IgD-negative memory B cell (primary cell): Measurements from ENCODE around the gene GTF3C6. TPM values are rescaled to one million over a fixed set of nuclear protein-coding genes. Genes with fewer than 3 reads are reported as not detected.
"Not testable (repeated sequence)": the region's sequence is repeated elsewhere in the genome, so short reads cannot be mapped to it uniquely, and the experiment has no call there.

ENCODE experiments used
- H3K27ac Mint-ChIP-seq, 3 donors: one replicate each; pipeline ENCODE4 v1.8.0; 2020 to 2022; ENCODE audit warnings: mild to moderate bottlenecking in 3 of 3, mixed read lengths in 3 of 3, moderate library complexity in 1 of 3
- H3K27me3 Mint-ChIP-seq: one replicate; pipeline ENCODE4 v1.8.0; 2021; ENCODE audit warnings: mixed read lengths
- H3K36me3 Mint-ChIP-seq: one replicate; pipeline ENCODE4 v1.8.0; 2020; ENCODE audit warnings: mild to moderate bottlenecking, mixed read lengths
- H3K4me1 Mint-ChIP-seq, 3 donors: one replicate each; pipeline ENCODE4 v1.8.0; 2020 to 2022; ENCODE audit warnings: mixed read lengths in 3 of 3, mild to moderate bottlenecking in 1 of 3
- H3K4me3 Mint-ChIP-seq, 4 donors: one replicate each; pipeline ENCODE4 v1.8.0; 2020 to 2022; ENCODE audit warnings: mild to moderate bottlenecking in 4 of 4, mixed read lengths in 4 of 4, moderate library complexity in 3 of 4
- H3K9me3 Mint-ChIP-seq, 3 donors: one replicate each; pipeline ENCODE4 v1.8.0; 2020 to 2021; ENCODE audit warnings: mixed read lengths in 3 of 3, mild to moderate bottlenecking in 1 of 3
- polyA plus RNA-seq: library from polyadenylated mRNA; unstranded; fragments of 300-500 nt; fragmentation: Illumina TruSeq; gene quantifications from one replicate; pipeline ENCODE4 v1.2.3, GENCODE V29; 2021

GTF3C6 gene
- polyA plus RNA-seq, 1 donor from 2014 or later = 97.4 TPM

GRCh38 chr6:111002350-111002749 is 43.8 kb downstream of the GTF3C6 start:
- Mint-ChIP-seq H3K27me3 (no peaks in the 10 kb centered on the region), H3K4me1 (peaks cover 0 to 4% (median 3%) of the 10 kb centered on the region in 3 donors), H3K36me3 (peaks cover 5% of the 10 kb centered on the region), H3K9me3 (no peaks in the 10 kb centered on the region), H3K27ac (no peak overlapping the region), H3K4me3 (no peak overlapping the region)

GRCh38 chr6:111011360-111012142 is 53.0 kb downstream of the GTF3C6 start:
- Mint-ChIP-seq H3K4me3 (no peak overlapping the region), H3K36me3 (peaks cover 2% of the 10 kb centered on the region), H3K27me3 (no peaks in the 10 kb centered on the region), H3K27ac (no peak overlapping the region), H3K4me1 (peaks cover 4 to 6% (median 5%) of the 10 kb centered on the region in 3 donors), H3K9me3 (no peaks in the 10 kb centered on the region)

DNA sequence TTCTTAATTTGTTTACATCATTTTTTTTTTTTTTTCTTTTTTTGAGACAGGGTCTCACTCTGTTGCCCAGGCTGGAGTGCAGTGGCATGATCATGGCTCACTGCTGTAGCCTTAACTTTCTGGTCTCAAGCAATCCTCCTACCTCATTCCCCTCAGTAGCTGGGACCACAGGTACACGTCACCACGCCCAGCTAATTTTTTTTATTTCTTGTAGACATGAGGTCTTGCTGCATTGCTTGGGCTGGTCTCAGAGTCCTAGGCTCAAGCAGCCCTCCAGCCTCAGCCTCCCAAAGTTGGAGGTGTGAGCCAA is 53.6 kb downstream of the GTF3C6 start:
- Mint-ChIP-seq H3K27me3 (no peaks in the 10 kb centered on the region), H3K4me3 (no peak overlapping the region), H3K9me3 (no peaks in the 10 kb centered on the region), H3K36me3 (peaks cover 2% of the 10 kb centered on the region), H3K27ac (no peak overlapping the region), H3K4me1 (peaks cover 4 to 6% (median 5%) of the 10 kb centered on the region in 3 donors)

GRCh38 chr6:111012520-111012919 is 54.0 kb downstream of the GTF3C6 start:
- H3K4me3 Mint-ChIP-seq, H3K36me3 Mint-ChIP-seq: not testable (repeated sequence)

DNA sequence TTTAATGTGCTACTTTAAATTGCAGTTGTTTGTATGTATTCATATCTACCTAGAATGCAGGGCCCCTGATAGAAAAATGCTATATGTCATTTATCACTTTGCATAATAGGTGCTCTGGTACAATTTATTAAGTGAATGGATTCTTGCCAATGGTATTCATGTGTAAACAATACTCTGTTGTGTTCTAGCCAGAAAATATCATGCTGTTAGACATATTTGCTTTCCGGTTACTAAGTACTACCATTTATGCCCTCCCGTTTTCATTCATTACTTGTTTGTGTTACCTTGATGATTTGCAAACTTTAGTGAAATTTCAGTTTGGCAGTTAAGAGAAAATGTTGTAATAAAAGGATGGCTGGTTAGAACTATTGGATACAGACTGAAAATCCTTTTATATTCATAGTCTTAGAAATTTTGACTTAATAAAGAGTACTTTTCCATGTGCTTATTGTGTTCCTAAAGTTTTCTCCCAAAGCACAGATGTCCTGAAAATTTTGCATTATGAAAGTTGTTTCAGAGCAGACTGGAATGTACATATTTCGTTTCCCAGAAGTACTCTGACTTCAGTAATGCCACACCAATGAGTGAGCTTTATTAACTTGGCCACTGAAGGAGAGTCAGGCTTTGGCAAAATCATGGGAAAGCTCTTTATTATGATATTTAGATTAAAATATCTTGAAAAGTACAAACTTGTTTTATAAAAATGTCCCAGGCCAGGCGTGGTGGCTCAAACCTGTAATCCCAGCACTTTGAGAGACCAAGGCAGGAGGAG is 54.8 kb downstream of the GTF3C6 start:
- Mint-ChIP-seq H3K4me1 (peaks cover 4 to 6% (median 5%) of the 10 kb centered on the region in 3 donors), H3K27ac (no peak overlapping the region), H3K9me3 (no peaks in the 10 kb centered on the region), H3K36me3 (peaks cover 3% of the 10 kb centered on the region), H3K27me3 (no peaks in the 10 kb centered on the region), H3K4me3 (no peak overlapping the region)

More at GRCh38 chr6:111012520-111012919, 54.0 kb downstream of the GTF3C6 start:
- H3K9me3 Mint-ChIP-seq, H3K27me3 Mint-ChIP-seq, H3K27ac Mint-ChIP-seq, H3K4me1 Mint-ChIP-seq: not testable (repeated sequence)

DNA sequence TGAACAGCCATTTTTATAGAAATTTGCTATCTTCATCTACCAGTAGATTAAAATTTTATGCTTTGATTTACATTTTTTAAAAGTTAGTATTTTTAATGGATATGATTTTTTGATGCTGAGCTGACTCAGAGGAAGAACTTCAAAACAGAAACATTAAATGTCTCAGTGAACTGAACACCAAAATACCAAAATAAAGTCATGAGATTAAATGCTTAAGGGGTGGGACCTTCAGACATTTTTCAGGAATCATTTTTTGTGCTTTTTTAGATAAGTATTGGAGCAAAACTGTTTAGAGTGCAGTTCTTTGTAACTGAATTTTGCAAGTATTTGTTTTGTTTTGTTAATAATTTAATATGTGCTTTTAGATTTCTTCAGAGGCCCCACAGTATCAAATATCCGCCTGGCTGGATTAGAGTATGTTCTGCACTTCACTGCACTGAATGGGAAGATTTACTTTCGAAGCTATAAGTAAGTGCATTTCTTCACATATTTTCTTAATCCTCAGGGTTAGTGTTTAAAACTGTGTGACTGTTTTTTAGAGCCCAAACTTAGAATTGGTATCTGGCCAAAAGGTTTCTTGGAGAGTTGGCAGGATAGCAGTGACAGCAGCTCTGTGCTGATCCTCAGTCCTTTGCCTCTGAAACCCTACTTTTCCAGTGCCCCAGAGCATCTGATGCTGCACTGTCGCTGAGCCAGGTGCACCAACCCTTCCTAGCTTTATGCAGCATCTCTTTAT is 57.1 kb downstream of the GTF3C6 start:
- Mint-ChIP-seq H3K36me3 (peaks cover 3% of the 10 kb centered on the region), H3K27ac (no peak overlapping the region), H3K4me1 (peaks cover 4 to 6% (median 5%) of the 10 kb centered on the region in 3 donors), H3K27me3 (no peaks in the 10 kb centered on the region), H3K4me3 (no peak overlapping the region), H3K9me3 (no peaks in the 10 kb centered on the region)

DNA sequence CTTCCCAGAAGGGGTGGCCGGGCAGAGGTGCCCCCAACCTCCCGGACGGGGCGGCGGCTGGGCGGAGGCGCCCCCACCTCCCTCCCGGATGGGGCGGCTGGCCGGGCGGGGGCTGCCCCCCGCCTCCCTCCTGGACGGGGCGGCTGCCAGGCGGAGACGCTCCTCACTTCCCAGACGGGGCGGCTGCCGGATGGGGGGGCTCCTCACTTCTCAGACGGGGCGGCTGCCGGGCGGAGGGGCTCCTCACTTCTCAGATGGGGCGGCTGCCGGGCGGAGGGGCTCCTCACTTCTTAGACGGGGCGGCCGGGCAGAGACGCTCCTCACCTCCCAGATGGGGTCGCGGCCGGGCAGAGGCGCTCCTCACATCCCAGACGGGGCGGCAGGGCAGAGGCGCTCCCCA is 58.7 kb downstream of the GTF3C6 start:
- H3K4me1 Mint-ChIP-seq, H3K4me3 Mint-ChIP-seq, H3K27ac Mint-ChIP-seq, H3K27me3 Mint-ChIP-seq, H3K36me3 Mint-ChIP-seq, H3K9me3 Mint-ChIP-seq: not testable (repeated sequence)

Other genes starting within 250 kb of the GTF3C6 start
- gene CDK19, start 143.2 kb upstream of the GTF3C6 start, polyA plus RNA-seq = 4.0 TPM
- gene AMD1, start 83.9 kb upstream of the GTF3C6 start, polyA plus RNA-seq = 46.2 TPM
- 26.3 TPM for gene RPF2, start 23.3 kb downstream of the GTF3C6 start, polyA plus RNA-seq
- gene SLC16A10, start 128.8 kb downstream of the GTF3C6 start, polyA plus RNA-seq = 1.2 TPM